ENCODE results near the gene OVOL2. TPM values are rescaled to one million over a fixed set of nuclear protein-coding genes. Genes with fewer than 3 reads are reported as not detected.

The OVOL2 gene
- polyA plus RNA-seq, 1 donor from 2014 or later, result not detected

DNA sequence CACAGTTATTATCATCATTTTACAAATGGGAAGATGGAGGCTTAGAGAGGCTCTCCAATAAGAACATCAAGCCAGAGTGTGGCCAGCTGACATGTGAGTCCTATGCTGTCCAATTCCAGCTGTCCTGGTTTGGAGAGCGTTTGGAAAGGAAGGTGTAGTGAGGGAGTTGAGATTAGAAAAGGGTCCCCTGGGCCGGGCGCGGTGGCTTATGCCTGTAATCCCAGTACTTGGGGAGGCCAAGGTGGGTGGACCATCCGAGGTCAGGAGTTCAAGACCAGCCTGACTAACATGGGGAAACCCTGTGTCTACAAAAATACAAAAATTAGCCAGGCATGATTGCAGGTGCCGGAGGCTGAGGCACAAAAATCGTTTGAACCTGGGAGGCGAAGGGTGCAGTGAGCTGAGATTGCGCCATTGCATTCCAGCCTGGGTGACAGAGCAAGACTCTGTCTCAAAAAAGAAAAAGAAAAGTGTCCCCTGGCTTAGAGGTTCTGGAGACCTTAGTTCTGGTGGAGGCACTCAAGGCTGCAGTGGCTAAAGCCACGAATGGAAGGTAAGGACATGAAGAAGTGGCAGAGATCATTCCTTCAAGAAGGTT is 22.1 kb upstream of the OVOL2 start:
- Histone ChIP-seq H3K4me3 (ENCODE audit: low read length) (no peak overlapping the region), H2AFZ (ENCODE audit: low read depth, low read length) (no peak overlapping the region), H4K20me1 (ENCODE audit: insufficient read depth) (no peaks in the 10 kb centered on the region), H3K27ac (ENCODE audit: low read length) (no peak overlapping the region), H3K36me3 (ENCODE audit: insufficient read depth, low read length) (no peaks in the 10 kb centered on the region), H3K4me2 (ENCODE audit: low read length) (no peak overlapping the region), H3K27me3 (ENCODE audit: insufficient read depth, low read depth, low read length) (no peaks in the 10 kb centered on the region), H3K79me2 (replicated peaks; ENCODE audit: insufficient read depth, low read length) (no peaks in the 10 kb centered on the region), H3K9me2 (ENCODE audit: insufficient read depth, low read length) (no peaks in the 10 kb centered on the region), H3F3A (ENCODE audit: insufficient read depth, low read length, poor library complexity, severe bottlenecking) (no peaks in the 10 kb centered on the region), H3K9ac (ENCODE audit: low read length) (no peak overlapping the region), H3K9me3 (ENCODE audit: low read length) (no peaks in the 10 kb centered on the region)
- TF ChIP-seq, protein P1, sequence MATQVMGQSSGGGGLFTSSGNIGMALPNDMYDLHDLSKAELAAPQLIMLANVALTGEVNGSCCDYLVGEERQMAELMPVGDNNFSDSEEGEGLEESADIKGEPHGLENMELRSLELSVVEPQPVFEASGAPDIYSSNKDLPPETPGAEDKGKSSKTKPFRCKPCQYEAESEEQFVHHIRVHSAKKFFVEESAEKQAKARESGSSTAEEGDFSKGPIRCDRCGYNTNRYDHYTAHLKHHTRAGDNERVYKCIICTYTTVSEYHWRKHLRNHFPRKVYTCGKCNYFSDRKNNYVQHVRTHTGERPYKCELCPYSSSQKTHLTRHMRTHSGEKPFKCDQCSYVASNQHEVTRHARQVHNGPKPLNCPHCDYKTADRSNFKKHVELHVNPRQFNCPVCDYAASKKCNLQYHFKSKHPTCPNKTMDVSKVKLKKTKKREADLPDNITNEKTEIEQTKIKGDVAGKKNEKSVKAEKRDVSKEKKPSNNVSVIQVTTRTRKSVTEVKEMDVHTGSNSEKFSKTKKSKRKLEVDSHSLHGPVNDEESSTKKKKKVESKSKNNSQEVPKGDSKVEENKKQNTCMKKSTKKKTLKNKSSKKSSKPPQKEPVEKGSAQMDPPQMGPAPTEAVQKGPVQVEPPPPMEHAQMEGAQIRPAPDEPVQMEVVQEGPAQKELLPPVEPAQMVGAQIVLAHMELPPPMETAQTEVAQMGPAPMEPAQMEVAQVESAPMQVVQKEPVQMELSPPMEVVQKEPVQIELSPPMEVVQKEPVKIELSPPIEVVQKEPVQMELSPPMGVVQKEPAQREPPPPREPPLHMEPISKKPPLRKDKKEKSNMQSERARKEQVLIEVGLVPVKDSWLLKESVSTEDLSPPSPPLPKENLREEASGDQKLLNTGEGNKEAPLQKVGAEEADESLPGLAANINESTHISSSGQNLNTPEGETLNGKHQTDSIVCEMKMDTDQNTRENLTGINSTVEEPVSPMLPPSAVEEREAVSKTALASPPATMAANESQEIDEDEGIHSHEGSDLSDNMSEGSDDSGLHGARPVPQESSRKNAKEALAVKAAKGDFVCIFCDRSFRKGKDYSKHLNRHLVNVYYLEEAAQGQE (IDR thresholded peaks at IDR 0.05; ENCODE audit: borderline replicate concordance), result no peak
- TF ChIP-seq RAD21 (conservative IDR thresholded peaks at IDR 0.05) (no peak), EP300 (conservative IDR thresholded peaks at IDR 0.05; ENCODE audit: poor library complexity, severe bottlenecking) (no peak), TAF1 (IDR thresholded peaks at IDR 0.05; ENCODE audit: low read depth) (no peak), POLR2AphosphoS5 (IDR thresholded peaks at IDR 0.05) (no peak), MXI1 (conservative IDR thresholded peaks at IDR 0.05; ENCODE audit: poor library complexity, severe bottlenecking) (no peak), EZH2 (IDR thresholded peaks at IDR 0.05; ENCODE audit: borderline replicate concordance, insufficient read depth, low read length, poor library complexity, severe bottlenecking) (no peak), SMC3 (conservative IDR thresholded peaks at IDR 0.05; ENCODE audit: poor library complexity) (no peak)
- TF ChIP-seq, protein P2, sequence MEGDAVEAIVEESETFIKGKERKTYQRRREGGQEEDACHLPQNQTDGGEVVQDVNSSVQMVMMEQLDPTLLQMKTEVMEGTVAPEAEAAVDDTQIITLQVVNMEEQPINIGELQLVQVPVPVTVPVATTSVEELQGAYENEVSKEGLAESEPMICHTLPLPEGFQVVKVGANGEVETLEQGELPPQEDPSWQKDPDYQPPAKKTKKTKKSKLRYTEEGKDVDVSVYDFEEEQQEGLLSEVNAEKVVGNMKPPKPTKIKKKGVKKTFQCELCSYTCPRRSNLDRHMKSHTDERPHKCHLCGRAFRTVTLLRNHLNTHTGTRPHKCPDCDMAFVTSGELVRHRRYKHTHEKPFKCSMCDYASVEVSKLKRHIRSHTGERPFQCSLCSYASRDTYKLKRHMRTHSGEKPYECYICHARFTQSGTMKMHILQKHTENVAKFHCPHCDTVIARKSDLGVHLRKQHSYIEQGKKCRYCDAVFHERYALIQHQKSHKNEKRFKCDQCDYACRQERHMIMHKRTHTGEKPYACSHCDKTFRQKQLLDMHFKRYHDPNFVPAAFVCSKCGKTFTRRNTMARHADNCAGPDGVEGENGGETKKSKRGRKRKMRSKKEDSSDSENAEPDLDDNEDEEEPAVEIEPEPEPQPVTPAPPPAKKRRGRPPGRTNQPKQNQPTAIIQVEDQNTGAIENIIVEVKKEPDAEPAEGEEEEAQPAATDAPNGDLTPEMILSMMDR (IDR thresholded peaks at IDR 0.05; ENCODE audit: poor library complexity, severe bottlenecking), result no peak

DNA sequence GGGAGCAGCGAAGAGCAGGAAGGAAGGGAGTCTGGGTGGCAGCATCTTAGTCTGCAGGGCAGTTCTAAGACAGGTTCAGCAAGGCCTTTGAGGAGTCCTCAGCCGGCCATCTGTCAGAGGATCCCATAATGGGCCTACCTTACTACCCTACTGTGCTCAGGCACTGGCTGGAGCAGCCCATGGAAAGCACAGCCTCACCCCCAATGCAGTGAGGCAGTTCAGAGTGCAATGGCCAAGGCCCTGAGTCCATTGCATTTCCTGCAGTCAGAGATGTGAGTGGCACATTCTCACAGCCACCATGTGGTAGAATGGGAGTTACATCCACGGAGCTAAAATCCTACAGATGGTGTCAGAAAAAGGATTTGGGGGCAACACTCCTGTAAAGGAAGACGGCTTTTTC is 19.4 kb upstream of the OVOL2 start:
- Histone ChIP-seq H3K9me3 (ENCODE audit: low read length) (no peaks in the 10 kb centered on the region), H3K4me3 (ENCODE audit: low read length) (no peak overlapping the region), H3K79me2 (replicated peaks; ENCODE audit: insufficient read depth, low read length) (no peaks in the 10 kb centered on the region), H3F3A (ENCODE audit: insufficient read depth, low read length, poor library complexity, severe bottlenecking) (no peaks in the 10 kb centered on the region), H4K20me1 (ENCODE audit: insufficient read depth) (no peaks in the 10 kb centered on the region), H3K27me3 (ENCODE audit: insufficient read depth, low read depth, low read length) (no peaks in the 10 kb centered on the region), H3K9ac (ENCODE audit: low read length) (no peak overlapping the region), H3K4me2 (ENCODE audit: low read length) (no peak overlapping the region), H2AFZ (ENCODE audit: low read depth, low read length) (no peak overlapping the region), H3K9me2 (ENCODE audit: insufficient read depth, low read length) (no peaks in the 10 kb centered on the region), H3K27ac (ENCODE audit: low read length) (no peak overlapping the region), H3K36me3 (ENCODE audit: insufficient read depth, low read length) (no peaks in the 10 kb centered on the region)
- no peak for TF ChIP-seq POLR2AphosphoS5 (IDR thresholded peaks at IDR 0.05)
- no peak for TF ChIP-seq MXI1 (conservative IDR thresholded peaks at IDR 0.05; ENCODE audit: poor library complexity, severe bottlenecking)
- TF ChIP-seq EZH2 (IDR thresholded peaks at IDR 0.05; ENCODE audit: borderline replicate concordance, insufficient read depth, low read length, poor library complexity, severe bottlenecking), result no peak
- TF ChIP-seq, protein P2 (IDR thresholded peaks at IDR 0.05; ENCODE audit: poor library complexity, severe bottlenecking), result no peak
- TF ChIP-seq RAD21 (conservative IDR thresholded peaks at IDR 0.05), result no peak
- TF ChIP-seq, protein P1 (IDR thresholded peaks at IDR 0.05; ENCODE audit: borderline replicate concordance), result no peak
- TF ChIP-seq TAF1 (IDR thresholded peaks at IDR 0.05; ENCODE audit: low read depth), result no peak
- TF ChIP-seq EP300 (conservative IDR thresholded peaks at IDR 0.05; ENCODE audit: poor library complexity, severe bottlenecking), result no peak
